ENCODE results near the gene ACTR5. TPM values are rescaled to one million over a fixed set of nuclear protein-coding genes. Genes with fewer than 3 reads are reported as not detected.

ACTR5 gene
- total and polyA plus RNA-seq, 2 donors from 2014 or later = 5.8 to 8.4 TPM

DNA sequence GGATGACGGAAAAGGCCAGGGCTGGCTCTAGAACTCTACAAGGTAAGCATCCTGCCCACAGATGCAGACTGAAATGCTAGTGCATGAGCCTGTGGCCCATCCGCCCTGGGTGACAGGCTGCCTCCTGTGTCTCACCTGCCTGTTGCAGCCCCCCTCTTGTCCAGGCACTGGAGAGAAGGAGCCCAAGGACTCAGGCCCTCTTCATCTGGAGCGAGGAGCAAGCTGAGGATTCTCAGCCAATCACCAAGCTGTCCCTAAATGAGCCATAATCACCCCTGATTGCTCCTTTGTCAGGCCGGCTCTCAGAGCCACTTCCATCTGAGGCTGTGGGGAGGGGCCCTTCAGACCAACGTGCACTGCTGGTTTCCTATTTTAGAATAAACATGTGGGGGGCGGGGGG, 34.0 kb upstream of the ACTR5 start:
- TF ChIP-seq, protein P1, sequence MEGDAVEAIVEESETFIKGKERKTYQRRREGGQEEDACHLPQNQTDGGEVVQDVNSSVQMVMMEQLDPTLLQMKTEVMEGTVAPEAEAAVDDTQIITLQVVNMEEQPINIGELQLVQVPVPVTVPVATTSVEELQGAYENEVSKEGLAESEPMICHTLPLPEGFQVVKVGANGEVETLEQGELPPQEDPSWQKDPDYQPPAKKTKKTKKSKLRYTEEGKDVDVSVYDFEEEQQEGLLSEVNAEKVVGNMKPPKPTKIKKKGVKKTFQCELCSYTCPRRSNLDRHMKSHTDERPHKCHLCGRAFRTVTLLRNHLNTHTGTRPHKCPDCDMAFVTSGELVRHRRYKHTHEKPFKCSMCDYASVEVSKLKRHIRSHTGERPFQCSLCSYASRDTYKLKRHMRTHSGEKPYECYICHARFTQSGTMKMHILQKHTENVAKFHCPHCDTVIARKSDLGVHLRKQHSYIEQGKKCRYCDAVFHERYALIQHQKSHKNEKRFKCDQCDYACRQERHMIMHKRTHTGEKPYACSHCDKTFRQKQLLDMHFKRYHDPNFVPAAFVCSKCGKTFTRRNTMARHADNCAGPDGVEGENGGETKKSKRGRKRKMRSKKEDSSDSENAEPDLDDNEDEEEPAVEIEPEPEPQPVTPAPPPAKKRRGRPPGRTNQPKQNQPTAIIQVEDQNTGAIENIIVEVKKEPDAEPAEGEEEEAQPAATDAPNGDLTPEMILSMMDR (IDR thresholded peaks at IDR 0.05; ENCODE audit: borderline replicate concordance, extremely low read depth, insufficient read depth) = no peak
- Histone ChIP-seq H3K27me3 (ENCODE audit: control insufficient read depth, insufficient read depth, low read length) (peaks cover 7% of the 10 kb centered on the region), H3K27ac (ENCODE audit: low read depth in 2 of 2, low read length in 2 of 2) (no peak overlapping the region), H3K4me3 (ENCODE audit: low read length in 3 of 3) (no peak overlapping the region), H3K9me3 (ENCODE audit: control insufficient read depth in 2 of 3, insufficient read depth in 1 of 3, low read length in 3 of 3) (no peaks in the 10 kb centered on the region), H3K4me1 (ENCODE audit: control insufficient read depth in 2 of 3, insufficient read depth in 2 of 3, low read depth in 1 of 3, low read length in 3 of 3) (no peaks in the 10 kb centered on the region), H3K36me3 (ENCODE audit: control insufficient read depth in 2 of 3, insufficient read depth in 3 of 3, low read length in 3 of 3) (no peaks in the 10 kb centered on the region), H3K9ac (ENCODE audit: low read length in 3 of 3) (no peak overlapping the region)
- FAIRE-seq = no peak
- intact Hi-C loops (cut with DNase I) = no loop called here
- DNase-seq = no peak

DNA sequence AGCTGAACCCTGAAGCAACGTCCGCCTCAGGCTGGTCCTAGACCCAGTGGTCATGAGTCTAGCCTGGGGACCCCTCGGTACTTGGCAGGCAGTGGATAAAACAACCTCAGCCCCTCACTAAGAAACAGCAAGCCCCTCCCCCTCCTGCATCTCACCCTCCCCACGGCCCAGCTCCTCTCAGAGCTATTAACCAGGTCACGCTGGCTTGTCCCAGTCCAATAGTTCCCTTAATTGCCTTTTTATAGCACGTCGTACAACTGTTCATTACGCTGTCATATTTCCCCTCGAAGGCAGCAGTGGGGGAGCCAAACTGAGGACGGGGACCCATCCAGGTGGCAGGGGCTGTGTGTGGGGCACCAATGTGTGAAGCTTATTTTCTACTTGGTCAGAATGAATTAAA, 32.6 kb upstream of the ACTR5 start:
- DNase-seq (peak in 4 of 5 donors; percentile 66 to 82 (median 78)), FAIRE-seq (no peak)
- Histone ChIP-seq H3K9ac (ENCODE audit: low read length in 3 of 3) (no peak overlapping the region), H3K4me1 (ENCODE audit: control insufficient read depth in 2 of 3, insufficient read depth in 2 of 3, low read depth in 1 of 3, low read length in 3 of 3) (no peaks in the 10 kb centered on the region), H3K27ac (ENCODE audit: low read depth in 2 of 2, low read length in 2 of 2) (no peak overlapping the region), H3K27me3 (ENCODE audit: control insufficient read depth, insufficient read depth, low read length) (peaks cover 10% of the 10 kb centered on the region), H3K36me3 (ENCODE audit: control insufficient read depth in 2 of 3, insufficient read depth in 3 of 3, low read length in 3 of 3) (no peaks in the 10 kb centered on the region), H3K9me3 (ENCODE audit: control insufficient read depth in 2 of 3, insufficient read depth in 1 of 3, low read length in 3 of 3) (no peaks in the 10 kb centered on the region), H3K4me3 (ENCODE audit: low read length in 3 of 3) (no peak overlapping the region)
- intact Hi-C loops (cut with DNase I) = no loop called here
- TF ChIP-seq, protein P1 (IDR thresholded peaks at IDR 0.05; ENCODE audit: borderline replicate concordance, extremely low read depth, insufficient read depth) = no peak

DNA sequence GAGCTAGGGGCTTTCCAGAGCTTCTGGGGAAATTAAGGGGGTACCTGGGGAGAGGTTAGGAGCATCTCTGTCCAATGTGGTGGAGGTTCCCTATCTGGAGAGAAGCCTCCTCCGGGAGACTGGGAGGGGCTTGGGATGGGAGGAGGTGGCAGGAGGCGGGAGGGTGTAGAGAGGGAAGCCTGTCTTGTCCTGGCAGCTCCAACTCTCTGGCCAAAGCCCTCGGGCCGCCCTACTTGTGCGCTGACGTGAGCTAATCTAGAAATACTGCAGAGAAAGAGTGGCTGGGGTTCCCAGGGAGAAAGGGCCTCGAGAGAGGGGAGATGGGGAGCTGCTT, 25.6 kb upstream of the ACTR5 start:
- no peaks in the 10 kb centered on the region for H3K9me3 ChIP-seq (ENCODE audit: control insufficient read depth in 2 of 3, insufficient read depth in 1 of 3, low read length in 3 of 3)
- H3K9ac ChIP-seq (ENCODE audit: low read length in 3 of 3) = no peak overlapping the region
- peaks cover 0 to 10% (median 0%) of the 10 kb centered on the region in 3 donors for H3K4me1 ChIP-seq (ENCODE audit: control insufficient read depth in 2 of 3, insufficient read depth in 2 of 3, low read depth in 1 of 3, low read length in 3 of 3)
- intact Hi-C loops (cut with DNase I) = no loop called here
- no peak for FAIRE-seq
- H3K4me3 ChIP-seq (ENCODE audit: low read length in 3 of 3) = no peak overlapping the region
- DNase-seq = peak in 3 of 5 donors; percentile 19 to 42 (median 27)
- TF ChIP-seq, protein P1 (IDR thresholded peaks at IDR 0.05; ENCODE audit: borderline replicate concordance, extremely low read depth, insufficient read depth) = no peak
- no peak overlapping the region for H3K27ac ChIP-seq (ENCODE audit: low read depth in 2 of 2, low read length in 2 of 2)
- peaks cover 57% of the 10 kb centered on the region for H3K27me3 ChIP-seq (ENCODE audit: control insufficient read depth, insufficient read depth, low read length)
- no peaks in the 10 kb centered on the region for H3K36me3 ChIP-seq (ENCODE audit: control insufficient read depth in 2 of 3, insufficient read depth in 3 of 3, low read length in 3 of 3)

Data from kidney (tissue), 14 donors.